COLO668 (cell line): ENCODE measurements around the gene CFAP99.
A peak's percentile ranks its signal among the peaks of the same experiment; 100 is the strongest.

Source experiments
- DNase-seq: peaks from one replicate; lab custom pipeline; 2025; ENCODE audit not compliant: unreplicated experiment; lab: John Stamatoyannopoulos, UW

Gene CFAP99

GRCh38 chr4:2445130-2445529 lies 26.4 kb downstream of the CFAP99 start:
- DNase-seq = no peak

DNA sequence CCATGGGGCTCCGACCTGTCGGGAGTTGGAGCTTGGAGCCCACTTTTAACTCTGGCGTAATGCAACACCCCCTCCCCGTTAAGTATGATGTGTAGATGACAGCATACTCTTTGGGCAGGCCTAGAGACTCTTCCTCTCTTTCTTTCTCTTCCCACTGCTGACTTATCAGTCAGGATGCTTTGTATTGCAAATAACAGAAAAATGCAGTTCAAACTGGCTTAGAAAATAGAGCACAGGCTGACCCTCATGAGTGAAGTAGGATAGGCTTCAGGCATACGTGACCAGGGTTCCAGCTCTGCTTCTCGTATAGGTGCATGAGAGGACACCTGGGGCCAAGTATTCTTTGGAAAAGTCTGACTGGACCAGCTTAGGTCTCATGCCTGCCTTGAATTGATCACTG lies 26.8 kb downstream of the CFAP99 start:
- no peak for DNase-seq

DNA sequence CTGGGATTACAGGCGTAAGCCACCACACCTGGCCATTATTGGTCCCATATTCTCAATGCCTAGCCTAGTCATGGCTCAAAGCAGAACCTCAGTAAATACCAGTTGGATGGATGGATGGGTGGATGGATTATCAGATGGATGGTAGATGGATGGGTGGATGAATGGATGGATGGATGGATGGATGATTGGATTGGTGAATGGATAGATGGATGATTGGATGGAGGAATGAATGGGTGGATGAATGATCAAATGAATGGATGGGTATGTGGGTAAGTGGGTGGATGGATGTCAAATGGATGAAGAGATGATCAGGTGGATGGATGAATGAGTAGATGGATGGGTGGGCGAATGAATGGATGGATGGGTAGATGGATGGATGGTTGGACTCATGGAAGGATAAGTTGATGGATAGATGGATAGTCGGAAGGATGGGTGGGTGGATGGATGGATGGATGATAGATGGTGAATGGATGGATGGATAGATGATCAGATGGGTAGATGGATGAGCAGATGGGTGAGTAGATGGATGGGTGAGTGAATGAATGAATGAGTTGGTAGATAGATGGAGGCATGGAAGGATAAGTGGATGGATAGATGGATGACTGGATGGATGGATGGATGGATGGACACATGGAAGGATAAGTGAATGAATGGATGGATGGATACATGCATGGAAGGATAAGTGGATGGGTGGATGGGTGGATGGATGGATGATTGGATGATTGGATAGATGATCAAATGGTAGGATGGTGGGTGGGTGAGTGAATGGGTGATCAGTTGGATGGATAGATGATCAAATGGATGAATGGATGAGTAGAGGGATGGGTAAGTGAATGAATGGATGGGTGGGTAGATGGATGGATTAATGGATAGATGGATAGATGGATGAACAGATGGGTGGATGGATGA lies 28.2 kb downstream of the CFAP99 start:
- DNase-seq = no peak

- DNase-seq = no peak
Measured at GRCh38 chr4:2448589-2448988, 29.8 kb downstream of the CFAP99 start.

GRCh38 chr4:2449051-2449450 lies 30.3 kb downstream of the CFAP99 start:
- no peak for DNase-seq

DNA sequence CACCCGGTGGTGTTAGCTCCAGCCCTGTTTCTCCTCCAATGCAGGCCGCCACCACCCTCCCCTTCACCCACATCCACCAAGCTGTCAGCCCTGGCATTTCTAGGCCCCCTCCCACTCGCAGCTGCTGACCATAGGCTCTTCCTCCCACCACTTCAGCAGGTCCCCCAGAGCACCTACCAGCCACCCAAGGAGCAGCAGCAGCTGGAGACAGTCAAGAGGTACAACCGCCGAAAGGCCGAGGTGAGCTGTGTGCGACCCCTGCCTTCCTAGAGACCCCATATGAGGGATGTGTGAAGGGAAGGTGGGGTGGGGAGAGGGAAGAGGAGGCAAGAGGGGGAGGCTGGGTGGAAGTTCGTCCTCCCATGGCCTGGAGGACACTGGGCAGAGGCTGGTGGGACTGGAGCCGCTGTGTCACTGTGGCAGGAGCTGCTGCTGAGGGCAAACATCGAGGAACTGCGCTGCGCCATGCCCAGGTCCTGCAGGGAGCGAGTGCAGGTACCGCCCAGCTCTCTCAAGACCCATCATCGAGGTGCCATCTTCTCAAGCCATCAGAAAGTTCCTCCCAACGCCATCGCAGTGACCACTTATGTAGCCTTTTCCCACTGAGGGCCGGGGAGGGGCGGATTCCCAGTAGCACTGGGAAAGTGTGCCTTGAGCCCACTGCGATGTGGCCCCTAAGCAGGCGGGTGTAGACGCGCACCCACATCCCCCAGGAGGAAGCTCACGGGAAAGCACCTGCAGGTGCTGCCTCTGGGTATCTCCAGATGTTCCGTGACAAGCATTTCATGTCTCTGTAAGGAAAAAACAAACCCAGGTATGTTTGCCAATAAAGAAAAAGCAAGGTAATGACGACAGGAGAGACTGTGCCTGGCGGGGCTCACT lies 31.0 kb downstream of the CFAP99 start:
- no peak for DNase-seq

- DNase-seq = no peak
Measured at GRCh38 chr4:2450394-2451035, 31.8 kb downstream of the CFAP99 start.

DNA sequence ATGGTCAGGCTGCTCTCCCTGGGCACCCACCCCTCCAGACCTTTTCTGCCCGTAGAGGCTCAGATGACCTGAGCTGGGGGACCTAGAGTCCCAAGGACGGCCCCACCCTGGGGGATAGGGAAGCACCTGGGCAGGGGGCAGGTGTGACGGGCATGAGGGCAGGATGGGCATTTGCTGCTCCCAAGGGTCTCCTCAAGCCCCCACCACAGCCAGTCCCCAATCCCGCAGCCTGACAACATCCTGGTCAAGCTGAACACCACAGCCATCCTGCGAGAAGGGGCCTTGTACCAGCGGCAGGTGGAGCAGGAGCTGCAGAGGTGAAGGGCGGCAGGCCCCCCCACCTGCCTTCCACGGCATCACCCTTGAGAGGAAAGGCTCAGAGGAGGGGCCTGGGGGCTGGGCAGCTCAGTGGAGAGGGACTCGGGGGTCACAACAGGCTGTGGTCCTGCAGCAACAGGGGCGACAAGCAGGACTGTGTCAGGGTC lies 32.3 kb downstream of the CFAP99 start:
- no peak for DNase-seq

DNA sequence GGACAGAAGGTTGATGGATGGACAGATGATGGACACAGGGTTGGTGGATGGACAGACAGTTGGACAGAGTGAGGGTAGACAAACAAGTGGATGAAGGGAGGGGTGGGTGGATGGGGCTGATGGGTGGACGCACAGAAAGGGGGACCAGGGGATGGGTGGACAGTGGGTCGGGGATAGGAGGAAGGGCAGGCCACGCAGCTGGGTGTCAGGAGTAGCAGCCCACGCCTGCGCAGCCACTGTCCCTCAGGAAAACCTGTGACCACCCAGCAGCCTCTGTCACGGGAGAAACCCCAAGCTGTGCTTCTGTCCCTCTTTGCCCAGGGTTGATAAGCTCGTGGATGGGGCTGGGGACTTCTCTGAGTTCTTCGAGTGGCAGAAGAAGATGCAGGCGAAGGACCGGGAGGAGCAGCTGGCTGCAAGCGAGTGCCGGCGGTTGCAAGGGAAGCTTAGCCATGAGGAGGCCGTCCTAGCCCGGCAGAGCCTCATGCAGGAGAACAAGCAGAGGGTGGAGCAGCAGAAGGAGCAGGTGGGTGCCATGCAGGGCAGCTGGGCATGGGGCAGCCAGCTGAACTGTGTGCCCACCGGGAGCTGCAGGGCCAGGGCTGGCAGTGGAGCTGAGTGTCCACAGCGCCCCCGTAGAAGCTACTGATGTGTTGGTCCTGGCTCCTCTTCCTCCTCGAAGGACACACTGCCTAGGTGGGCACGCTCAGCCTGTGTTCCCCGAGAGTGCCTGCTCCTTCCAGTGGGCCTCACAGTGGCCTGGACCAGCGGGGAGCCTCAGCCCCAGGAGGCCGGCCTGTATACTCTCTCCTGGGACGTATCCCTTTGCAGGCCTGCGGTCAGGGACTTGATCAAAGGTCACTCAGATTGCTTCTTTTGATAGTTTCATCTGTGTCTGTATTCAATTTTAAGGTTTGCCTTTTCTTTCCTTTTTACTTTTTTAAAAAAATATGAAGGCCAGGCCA lies 33.3 kb downstream of the CFAP99 start:
- no peak for DNase-seq

- no peak for DNase-seq
Measured at GRCh38 chr4:2457481-2458295, 38.9 kb downstream of the CFAP99 start.

GRCh38 chr4:2458546-2459491 lies 40.1 kb downstream of the CFAP99 start:
- peak; percentile 29 for DNase-seq

DNA sequence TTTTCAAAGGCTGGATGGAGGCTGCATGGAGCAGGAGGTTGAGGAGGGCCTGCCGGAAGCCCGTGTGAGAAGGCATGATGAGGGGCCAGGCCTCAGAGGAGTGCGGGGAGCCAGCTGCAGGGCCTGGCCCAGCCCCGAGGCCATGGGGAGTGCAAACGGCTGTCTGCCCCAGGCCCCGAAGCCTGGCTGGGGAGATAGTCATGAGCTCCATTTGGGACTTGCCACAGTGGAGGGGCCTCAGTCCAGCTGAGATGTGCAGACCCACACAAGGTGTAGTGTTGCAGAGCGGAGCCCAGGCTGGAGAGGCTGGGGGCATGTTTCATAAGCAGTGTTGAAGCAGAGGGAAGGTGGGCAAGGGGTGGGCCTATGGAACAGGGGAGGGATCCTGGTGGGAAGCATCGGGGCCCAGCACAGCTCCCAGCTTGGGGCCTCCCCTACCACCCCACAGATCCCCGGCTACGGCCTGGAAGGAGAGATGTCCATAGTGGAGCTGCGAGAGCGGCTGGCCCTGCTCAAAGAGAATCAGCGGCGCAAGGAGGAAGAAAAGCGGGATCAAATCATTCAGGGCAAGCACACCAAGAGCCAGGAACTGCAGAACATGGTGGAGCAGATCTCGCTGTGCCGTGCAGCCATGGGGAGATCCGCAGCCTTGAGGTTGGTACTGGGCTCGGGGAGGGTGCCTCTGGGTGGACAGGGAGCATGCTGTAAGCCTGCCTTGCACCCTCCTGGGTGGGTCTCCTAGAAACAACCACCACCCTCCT lies 41.0 kb downstream of the CFAP99 start:
- no peak for DNase-seq

DNA sequence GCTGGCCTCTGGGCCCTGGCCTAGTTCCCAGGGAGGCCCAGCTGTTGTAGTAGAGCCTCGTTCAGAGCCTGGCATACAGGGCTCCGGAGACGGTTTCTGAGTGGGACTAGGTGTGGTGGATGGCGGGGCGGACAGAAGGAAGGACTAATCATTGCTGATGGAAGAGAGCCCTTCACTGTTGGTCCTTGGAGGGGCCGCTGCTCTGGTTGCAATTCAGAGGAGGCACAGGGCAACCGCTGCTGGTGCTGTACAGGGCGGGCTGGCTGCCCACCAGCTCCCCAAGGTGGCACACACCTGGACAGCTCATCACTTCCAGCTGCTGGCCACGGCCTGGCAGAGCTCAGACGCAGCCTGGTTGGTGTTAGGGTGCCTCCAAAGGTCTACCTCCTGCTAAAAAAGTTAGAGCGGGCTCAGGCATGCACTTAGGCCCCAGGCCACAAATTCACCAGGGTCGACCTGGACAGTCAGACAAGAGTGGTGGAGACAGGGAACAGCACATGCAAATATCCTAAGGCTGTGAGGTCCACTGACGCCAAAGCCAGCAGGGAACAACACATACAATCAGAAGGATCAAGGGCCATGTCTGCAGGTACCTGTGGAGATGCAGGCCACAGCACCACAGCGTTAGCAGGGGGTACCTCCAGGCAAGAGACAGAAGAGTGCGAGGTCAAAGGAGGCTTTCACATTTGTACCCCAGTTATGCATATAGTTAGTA lies 42.6 kb downstream of the CFAP99 start:
- no peak for DNase-seq

DNA sequence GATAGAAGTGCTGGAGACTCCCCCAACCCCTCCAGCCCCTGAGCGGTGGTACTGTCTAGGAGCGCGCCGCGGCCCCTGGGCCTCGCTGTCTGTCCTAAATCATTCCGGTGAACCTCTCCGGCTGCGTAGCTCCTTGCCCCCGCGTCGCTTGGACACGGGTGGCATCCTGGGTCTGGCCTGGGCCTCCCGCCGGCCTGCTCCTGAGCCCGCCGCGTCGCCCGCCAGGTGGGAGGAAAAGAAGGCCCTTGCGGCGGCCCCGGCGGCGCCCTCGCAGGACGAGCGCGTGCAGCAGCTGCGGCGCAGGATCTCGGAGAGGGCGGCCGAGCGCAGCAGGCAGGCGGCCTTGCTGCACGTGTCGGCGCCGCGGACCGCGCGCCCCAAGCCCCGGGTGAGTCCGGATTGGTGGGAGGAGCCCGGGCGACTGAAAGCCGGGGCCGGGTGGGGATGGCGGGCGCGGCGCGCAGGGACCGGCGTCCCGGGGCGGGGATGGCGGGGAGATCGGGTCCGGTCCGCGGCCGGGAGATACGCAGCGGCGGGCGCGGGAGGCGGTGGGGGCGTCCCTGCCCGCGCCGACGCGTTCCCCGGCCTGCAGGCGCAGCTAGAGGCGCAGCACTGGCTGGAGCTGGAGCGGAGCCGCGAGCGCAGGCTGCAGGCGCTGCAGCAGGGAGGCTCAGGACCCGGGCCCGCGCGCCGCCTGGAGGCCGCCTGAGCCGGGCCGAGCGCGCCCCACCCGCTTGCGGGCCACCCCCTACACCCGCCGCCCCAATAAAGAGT lies 43.6 kb downstream of the CFAP99 start:
- peak; percentile 79 for DNase-seq

GRCh38 chr4:2462992-2463762 lies 44.4 kb downstream of the CFAP99 start:
- DNase-seq = no peak
